Activated naive CD4-positive, alpha-beta T cell treated with anti-CD3 and anti-CD28 coated beads, Interleukin-2, amount 50 U/mL, for 24 hours (primary cell): ENCODE results near the gene IGF2.

ENCODE experiments used
- H3K27ac Mint-ChIP-seq: one replicate; pipeline ENCODE4 v1.8.0; 2021; ENCODE audit warnings: mild to moderate bottlenecking, mixed read lengths
- H3K27me3 Mint-ChIP-seq: one replicate; pipeline ENCODE4 v1.8.0; 2021; ENCODE audit warnings: mixed read lengths
- H3K36me3 Mint-ChIP-seq: one replicate; pipeline ENCODE4 v1.8.0; 2021; ENCODE audit warnings: mixed read lengths
- H3K4me1 Mint-ChIP-seq: one replicate; pipeline ENCODE4 v1.8.0; 2021; ENCODE audit warnings: mixed read lengths
- H3K4me3 Mint-ChIP-seq: one replicate; pipeline ENCODE4 v1.8.0; 2021; ENCODE audit warnings: mild to moderate bottlenecking, mixed read lengths
- H3K9me3 Mint-ChIP-seq: one replicate; pipeline ENCODE4 v1.8.0; 2021; ENCODE audit warnings: mixed read lengths

The IGF2 gene

DNA sequence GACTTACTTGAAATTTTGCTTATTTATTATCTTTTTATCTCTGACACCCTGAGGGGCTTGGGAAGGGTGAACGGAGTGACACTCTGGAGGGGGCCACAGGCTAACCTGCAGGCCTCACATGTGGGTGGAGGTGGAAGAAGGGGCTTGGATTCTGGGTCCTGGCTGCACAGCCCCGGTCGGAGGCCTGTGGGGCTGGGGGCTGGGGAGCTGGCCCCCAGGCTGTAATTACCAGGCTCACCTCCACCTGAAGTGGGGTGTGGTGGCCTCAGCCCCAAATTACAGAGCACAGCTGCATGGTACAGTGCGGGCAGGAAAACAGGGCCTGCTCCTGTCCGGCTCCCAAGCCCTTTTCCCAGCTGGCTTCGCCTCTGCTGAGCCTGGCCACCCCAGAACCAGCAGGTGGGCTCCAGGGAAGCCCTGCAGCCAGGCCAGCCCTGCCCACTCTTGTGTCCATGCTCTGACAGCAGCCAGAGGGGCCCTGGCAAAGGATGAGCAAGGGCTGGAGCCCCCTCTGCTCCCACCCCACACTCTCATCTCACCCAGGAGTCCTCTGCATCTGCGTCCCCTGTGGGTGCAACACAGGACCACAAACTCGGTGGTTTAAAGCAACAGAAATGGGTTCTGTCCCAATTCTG is 48.0 kb downstream of the IGF2 start:
- H3K27me3 Mint-ChIP-seq: no peaks in the 10 kb centered on the region
- no peaks in the 10 kb centered on the region for H3K36me3 Mint-ChIP-seq
- H3K4me3 Mint-ChIP-seq: no peak overlapping the region
- H3K9me3 Mint-ChIP-seq: no peaks in the 10 kb centered on the region
- no peak overlapping the region for H3K27ac Mint-ChIP-seq
- peaks cover 21% of the 10 kb centered on the region for H3K4me1 Mint-ChIP-seq

DNA sequence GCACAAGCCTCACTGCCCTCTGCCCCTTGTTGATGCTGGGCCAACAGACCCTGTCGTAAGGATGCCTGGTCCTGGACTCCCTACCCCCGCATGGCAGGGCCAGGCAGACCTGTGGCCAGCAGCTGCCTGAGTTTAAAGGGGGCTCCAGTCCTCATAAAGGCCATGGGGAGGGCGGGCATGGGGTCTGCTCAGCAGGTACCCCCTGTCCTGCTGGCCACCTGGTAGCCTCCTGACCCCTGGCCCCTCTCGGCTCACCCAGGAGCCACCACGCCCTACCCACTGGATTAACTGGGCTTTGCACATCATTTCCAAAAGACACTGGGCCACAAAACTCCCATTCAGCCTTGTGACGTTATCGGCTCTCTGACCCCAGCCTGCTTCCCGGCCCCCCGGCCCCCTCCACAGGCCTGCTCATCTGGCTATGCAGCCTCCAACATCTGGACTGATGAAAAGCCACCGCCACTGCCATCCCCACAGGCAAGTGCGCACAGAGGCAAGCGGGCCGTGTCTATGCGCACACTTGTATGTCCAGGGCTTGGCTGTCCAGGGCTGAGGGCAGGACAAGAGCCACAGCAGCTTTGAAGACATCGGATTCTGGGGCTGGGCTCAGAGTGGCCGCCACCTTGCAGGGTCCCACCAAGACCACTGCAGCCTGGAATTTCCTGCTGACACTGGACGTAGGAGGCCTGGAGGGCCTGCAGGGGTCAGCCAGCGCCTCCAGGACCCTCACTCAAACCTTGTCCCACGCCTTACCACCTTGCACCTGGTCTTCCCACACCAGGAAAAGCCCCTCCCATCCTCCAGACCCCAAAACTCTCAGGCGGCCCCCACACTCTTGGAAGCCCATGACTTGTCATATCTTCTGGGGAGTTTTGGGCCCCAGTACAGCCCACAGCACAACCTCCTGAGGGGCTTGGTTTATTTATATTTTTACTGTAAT is 48.7 kb downstream of the IGF2 start:
- Mint-ChIP-seq H3K4me3 (no peak overlapping the region), H3K9me3 (no peaks in the 10 kb centered on the region), H3K4me1 (peaks cover 21% of the 10 kb centered on the region), H3K27ac (no peak overlapping the region), H3K36me3 (no peaks in the 10 kb centered on the region), H3K27me3 (no peaks in the 10 kb centered on the region)

DNA sequence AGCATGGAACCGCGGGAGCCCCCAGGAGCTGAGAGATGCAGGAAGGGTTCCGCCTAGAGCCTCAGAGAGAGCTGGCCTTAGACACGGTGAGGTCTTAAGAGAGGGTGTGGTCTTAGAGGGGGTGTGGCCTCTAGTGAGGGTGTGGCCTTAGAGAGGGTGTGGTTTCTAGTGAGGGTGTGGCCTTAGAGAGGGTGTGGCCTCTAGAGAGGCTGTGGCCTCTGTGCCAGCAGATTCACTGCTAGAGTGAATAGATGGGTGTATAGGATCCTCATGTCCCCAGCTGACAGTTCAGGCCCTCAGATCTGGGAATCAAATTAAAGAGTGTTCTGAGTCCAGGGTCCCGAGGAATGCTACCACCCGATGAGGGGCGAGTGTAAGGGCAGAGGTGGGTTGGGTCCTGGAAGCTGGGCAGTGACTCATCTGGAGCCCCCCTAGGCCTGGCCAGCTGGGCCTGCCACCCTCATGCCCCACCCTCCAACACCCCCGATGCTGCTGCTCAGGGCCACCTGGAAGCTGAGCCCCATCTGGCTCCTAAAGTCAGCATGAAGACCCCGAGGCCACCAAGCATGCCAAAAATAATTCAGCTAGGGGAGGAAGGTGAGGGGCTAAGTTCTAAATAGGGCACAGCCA is 49.5 kb downstream of the IGF2 start:
- Mint-ChIP-seq H3K36me3 (peaks cover 2% of the 10 kb centered on the region), H3K4me3 (no peak overlapping the region), H3K27ac (no peak overlapping the region), H3K4me1 (peaks cover 21% of the 10 kb centered on the region), H3K27me3 (peaks cover 2% of the 10 kb centered on the region), H3K9me3 (no peaks in the 10 kb centered on the region)

DNA sequence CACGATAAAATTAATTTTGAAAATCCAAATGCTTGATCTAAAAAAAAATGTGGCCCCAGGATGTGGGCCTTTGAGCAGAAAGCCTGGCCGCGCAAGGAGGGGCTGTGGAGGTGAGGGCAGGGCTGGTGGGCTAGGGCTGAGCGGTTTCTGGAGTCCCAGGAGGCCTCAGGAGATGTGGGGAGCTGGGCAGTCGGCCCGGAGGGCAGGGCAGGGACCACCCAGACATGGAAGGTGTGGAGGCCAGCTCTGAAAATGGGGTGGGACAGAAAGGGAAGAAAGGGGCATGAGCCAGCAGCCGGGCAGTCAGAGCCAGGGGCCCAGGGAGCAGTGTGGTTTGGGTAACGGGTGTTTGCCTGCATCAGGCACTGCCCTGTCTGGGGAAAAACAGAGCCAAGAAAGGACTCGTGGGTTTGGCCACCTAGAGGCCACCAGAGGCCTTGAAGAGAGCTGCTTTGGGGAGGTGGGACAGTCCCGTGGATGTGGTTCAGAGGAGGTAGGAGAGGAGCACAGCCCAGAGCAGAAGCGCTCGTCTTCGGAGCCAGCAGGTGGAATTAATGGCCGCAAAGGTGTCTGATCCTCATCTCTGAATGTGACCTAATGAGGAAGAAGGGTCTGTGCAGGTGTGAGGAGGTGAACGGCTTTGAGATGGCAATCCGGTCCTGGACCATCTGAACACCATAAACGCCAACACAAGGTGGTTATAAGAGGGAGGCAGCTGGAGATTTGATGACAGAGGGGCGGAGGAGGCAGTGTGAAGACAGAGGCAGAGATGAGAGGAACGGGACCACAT is 50.2 kb downstream of the IGF2 start:
- Mint-ChIP-seq H3K4me3 (no peak overlapping the region), H3K27ac (no peak overlapping the region), H3K4me1 (peaks cover 21% of the 10 kb centered on the region), H3K9me3 (peaks cover 7% of the 10 kb centered on the region), H3K36me3 (peaks cover 7% of the 10 kb centered on the region), H3K27me3 (peaks cover 2% of the 10 kb centered on the region)

DNA sequence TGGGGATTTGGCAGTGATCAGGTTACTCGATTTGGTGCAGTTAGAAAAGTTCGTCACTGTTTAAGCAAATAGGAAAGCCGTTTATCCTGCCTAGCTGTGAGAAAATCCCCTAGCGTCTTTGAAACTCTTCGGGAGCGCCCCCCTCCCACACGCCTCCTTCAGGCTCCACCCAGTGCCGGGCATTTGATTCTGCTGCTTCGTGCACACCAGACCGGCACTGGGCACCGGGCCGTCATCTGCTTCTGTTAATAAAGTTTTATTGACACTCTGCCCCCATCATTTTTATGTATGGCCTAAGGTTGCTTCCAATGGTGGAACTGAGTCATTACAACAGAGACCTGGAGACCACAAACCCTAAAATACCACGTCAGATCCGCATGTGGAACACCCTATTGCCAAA is 50.9 kb downstream of the IGF2 start:
- Mint-ChIP-seq H3K4me3 (no peak overlapping the region), H3K27ac (no peak overlapping the region), H3K27me3 (peaks cover 2% of the 10 kb centered on the region), H3K4me1 (peaks cover 18% of the 10 kb centered on the region), H3K36me3 (peaks cover 10% of the 10 kb centered on the region), H3K9me3 (peaks cover 9% of the 10 kb centered on the region)

DNA sequence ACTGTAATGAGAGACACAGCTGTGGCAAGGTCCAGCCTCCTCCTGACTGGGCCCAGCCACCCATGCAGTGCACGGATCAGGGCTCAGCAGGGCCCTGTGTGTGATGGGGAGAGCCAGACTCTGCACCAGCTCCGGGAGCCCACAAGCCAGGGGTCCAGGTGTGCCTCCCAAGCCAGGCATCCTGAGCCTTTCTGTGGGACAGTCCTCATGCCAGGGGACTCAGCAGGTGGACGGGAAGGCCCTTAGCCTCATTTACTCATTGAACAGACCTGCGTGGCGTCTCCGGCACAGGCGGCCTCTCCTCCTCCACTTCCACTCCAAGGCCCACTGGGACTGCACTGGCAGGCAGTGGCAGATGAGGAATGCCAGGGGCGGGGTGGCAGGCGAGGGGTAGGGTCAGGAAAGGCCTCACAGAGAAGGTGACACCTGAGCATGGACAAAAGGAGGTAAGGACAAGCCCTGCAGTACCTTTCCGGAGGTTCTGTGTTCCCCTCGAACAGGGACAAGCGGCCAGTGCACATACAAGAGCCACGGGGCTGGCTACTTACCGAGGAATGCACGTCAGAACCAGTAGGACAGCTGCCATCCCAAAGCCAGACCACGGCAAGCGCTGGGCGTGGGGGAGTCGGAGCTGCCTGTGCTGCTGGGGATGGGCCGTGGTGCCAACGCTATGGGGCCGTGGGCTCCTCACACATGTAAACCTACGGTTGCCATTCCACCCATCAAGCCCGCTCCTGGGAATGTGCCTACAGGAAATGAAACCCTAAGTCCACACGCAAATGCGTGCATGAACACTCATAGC is 52.7 kb downstream of the IGF2 start:
- Mint-ChIP-seq H3K9me3 (peaks cover 9% of the 10 kb centered on the region), H3K4me3 (no peak overlapping the region), H3K4me1 (peaks cover 6% of the 10 kb centered on the region), H3K27me3 (peaks cover 2% of the 10 kb centered on the region), H3K36me3 (peaks cover 10% of the 10 kb centered on the region), H3K27ac (no peak overlapping the region)

DNA sequence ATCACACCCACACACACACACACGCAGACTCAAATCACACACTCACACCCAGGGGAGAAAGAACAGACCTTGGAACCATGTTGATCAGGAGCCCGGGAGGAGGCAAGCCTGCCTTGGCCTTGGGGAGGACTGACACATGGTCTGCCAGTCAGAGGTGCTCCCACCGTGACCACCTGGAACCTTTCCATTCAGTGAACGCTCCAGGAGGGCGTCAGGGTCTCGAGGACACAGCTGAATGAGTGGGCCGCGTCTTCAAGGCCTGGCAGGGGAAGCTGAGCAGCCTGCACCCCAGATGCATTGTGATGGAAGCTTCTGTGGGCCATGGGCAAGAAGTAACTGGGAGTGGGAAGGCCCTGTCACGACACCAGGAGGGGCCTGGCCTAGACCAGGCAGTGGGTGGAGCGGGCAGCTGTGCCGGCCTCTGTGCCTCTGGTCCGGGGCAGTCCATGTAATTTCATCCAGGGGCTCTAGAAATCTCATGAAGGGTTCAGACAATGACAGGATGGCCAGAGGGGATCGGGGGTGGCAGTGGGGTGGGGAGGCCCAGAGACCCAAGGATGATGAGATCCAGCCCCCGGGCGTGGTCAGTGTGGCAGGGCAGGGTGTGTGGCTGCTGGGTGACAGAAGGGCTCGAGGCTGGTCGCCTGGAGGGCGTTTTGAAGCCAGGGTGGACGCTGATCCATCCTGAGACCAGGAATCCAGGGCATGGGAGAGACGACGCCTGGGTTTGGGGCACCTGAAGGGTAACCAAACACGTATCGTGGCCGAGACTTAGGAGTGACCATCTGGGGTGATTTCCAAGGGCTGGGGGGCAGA is 53.7 kb downstream of the IGF2 start:
- Mint-ChIP-seq H3K9me3 (peaks cover 9% of the 10 kb centered on the region), H3K36me3 (peaks cover 10% of the 10 kb centered on the region), H3K4me3 (no peak overlapping the region), H3K27ac (no peak overlapping the region), H3K4me1 (peaks cover 6% of the 10 kb centered on the region), H3K27me3 (peaks cover 2% of the 10 kb centered on the region)

DNA sequence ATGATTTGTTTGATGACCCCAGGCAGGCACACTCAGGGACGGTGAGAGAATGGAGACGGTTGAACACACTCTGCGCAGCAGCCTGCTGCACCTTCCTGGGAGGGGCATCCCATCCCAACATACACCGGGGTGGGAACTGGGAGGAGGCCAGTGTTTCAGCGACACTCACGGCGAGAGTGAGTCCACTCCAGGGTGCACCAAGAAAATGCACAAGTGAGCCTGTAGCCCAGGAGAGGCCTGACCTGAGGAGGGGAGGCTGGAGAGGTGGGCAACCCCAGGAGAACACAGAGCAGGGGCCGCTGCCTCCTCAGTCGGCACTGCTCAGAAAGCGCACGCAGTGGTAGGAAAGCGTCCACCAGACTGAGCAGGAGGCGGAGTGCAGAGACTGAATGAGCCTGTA is 54.5 kb downstream of the IGF2 start:
- Mint-ChIP-seq H3K9me3 (peaks cover 9% of the 10 kb centered on the region), H3K27me3 (peaks cover 2% of the 10 kb centered on the region), H3K27ac (no peak overlapping the region), H3K4me1 (peaks cover 6% of the 10 kb centered on the region), H3K36me3 (peaks cover 10% of the 10 kb centered on the region), H3K4me3 (no peak overlapping the region)
